Tibial nerve (tissue), 4 donors: ENCODE measurements around the gene DPP3. TPM values are rescaled to one million over a fixed set of nuclear protein-coding genes. Genes with fewer than 3 reads are reported as not detected.

Source experiments
- DNase-seq, 2 donors: peaks; one replicate each; pipeline ENCODE4 v3.0.0-alpha.2; 2019; ENCODE audit warnings: low spot score in 2 of 2
- H3K27ac ChIP-seq, 4 donors: fragments of 200-600 bp; sonication (generic) in 3 of 4; one replicate each; pipeline ENCODE4 v1.5.1; 2017 to 2019; ENCODE audit warnings: mild to moderate bottlenecking in 1 of 4
- H3K27me3 ChIP-seq, 2 donors: fragments of 200-600 bp; sonication (generic) in 1 of 2; one replicate each; pipeline versions ENCODE4 v1.5.1 to v1.6.0; 2017 to 2019
- H3K36me3 ChIP-seq, 3 donors: fragments of 200-600 bp; sonication (generic); one replicate each; pipeline ENCODE4 v1.5.1; 2018 to 2019
- H3K4me1 ChIP-seq, 4 donors: fragments of 200-600 bp; sonication (generic) in 3 of 4; one replicate each; pipeline ENCODE4 v1.5.1; 2017 to 2019
- H3K4me3 ChIP-seq, 4 donors: fragments of 200-600 bp; sonication (generic) in 3 of 4; one replicate each; pipeline ENCODE4 v1.5.1; 2017 to 2019; ENCODE audit warnings: mild to moderate bottlenecking in 1 of 4, moderate library complexity in 1 of 4
- H3K9me3 ChIP-seq, 4 donors: fragments of 200-600 bp; sonication (generic) in 3 of 4; one replicate each; pipeline ENCODE4 v1.5.1; 2017 to 2019
- CTCF ChIP-seq, 5 experiments: fragments of 200-600 bp in 3 of 5; fragments of 450-650 bp in 2 of 5; sonication (generic) in 3 of 5; IDR thresholded peaks; one replicate each; pipeline ENCODE4 v1.5.1; 2016 to 2019; ENCODE audit warnings: antibody characterized with exemption in 5 of 5, mild to moderate bottlenecking in 3 of 5, moderate library complexity in 2 of 5
- EP300 ChIP-seq, 2 donors: sonication (generic); formaldehyde crosslinking; IDR thresholded peaks; one replicate each; pipeline ENCODE4 v1.6.1; 2017; ENCODE audit warnings: antibody characterized with exemption in 2 of 2, mild to moderate bottlenecking in 1 of 2
- POLR2A ChIP-seq, 2 donors: fragments of 450-650 bp; IDR thresholded peaks; one replicate each; pipeline ENCODE4 v1.6.1; 2017; ENCODE audit warnings: antibody characterized with exemption in 2 of 2, mild to moderate bottlenecking in 2 of 2, moderate library complexity in 2 of 2
- WGBS, 2 donors: methylation state at CpG; one replicate each; pipeline ENCODE4 v1.1.5; 2018; 5-methylcytosine and 5-hydroxymethylcytosine counted together
- total RNA-seq, 4 donors: library from RNA; depleted of rRNA; stranded (reverse); fragments of >200 nt; gene quantifications; one replicate each; pipeline ENCODE4 v1.1.0, GENCODE V29; 2016

DPP3 gene
- total RNA-seq, 4 donors from 2014 or later: 12.2 to 41.8 (median 25.0) TPM

- Histone ChIP-seq H3K27ac (no peak overlapping the region), H3K27me3 (no peaks in the 10 kb centered on the region), H3K9me3 (peaks cover 0 to 6% (median 0%) of the 10 kb centered on the region in 4 donors), H3K4me1 (no peaks in the 10 kb centered on the region), H3K4me3 (no peak overlapping the region), H3K36me3 (no peaks in the 10 kb centered on the region)
- no peak for TF ChIP-seq CTCF (IDR thresholded peaks at IDR 0.05)
- TF ChIP-seq EP300 (IDR thresholded peaks at IDR 0.05): no peak
- TF ChIP-seq POLR2A (IDR thresholded peaks at IDR 0.05): no peak
- 75 to 78% methylated on average over 4 of the region's 4 CpGs for WGBS, 2 donors
- DNase-seq: no peak
These were observed 31.7 kb upstream of the DPP3 start for GRCh38 chr11:66448523-66448922.

- TF ChIP-seq POLR2A (IDR thresholded peaks at IDR 0.05) (no peak), EP300 (IDR thresholded peaks at IDR 0.05) (no peak), CTCF (IDR thresholded peaks at IDR 0.05) (no peak)
- H3K27ac ChIP-seq: no peak overlapping the region
- H3K36me3 ChIP-seq: no peaks in the 10 kb centered on the region
- no peaks in the 10 kb centered on the region for H3K4me1 ChIP-seq
- 54 to 55% methylated on average over 4 of the region's 4 CpGs for WGBS, 2 donors
- H3K4me3 ChIP-seq: no peak overlapping the region
- no peaks in the 10 kb centered on the region for H3K9me3 ChIP-seq
- no peak for DNase-seq
- no peaks in the 10 kb centered on the region for H3K27me3 ChIP-seq
These were observed 29.7 kb upstream of the DPP3 start for GRCh38 chr11:66450560-66450959.

- DNase-seq: no peak
- Histone ChIP-seq H3K4me3 (no peak overlapping the region), H3K4me1 (no peaks in the 10 kb centered on the region), H3K36me3 (no peaks in the 10 kb centered on the region), H3K9me3 (no peaks in the 10 kb centered on the region), H3K27ac (no peak overlapping the region), H3K27me3 (no peaks in the 10 kb centered on the region)
- 86 to 88% methylated on average over 4 of the region's 4 CpGs for WGBS, 2 donors
- TF ChIP-seq CTCF (IDR thresholded peaks at IDR 0.05) (no peak), EP300 (IDR thresholded peaks at IDR 0.05) (no peak), POLR2A (IDR thresholded peaks at IDR 0.05) (no peak)
These were observed 28.6 kb upstream of the DPP3 start for GRCh38 chr11:66451663-66452062.

GRCh38 chr11:66454247-66454646 is 26.0 kb upstream of the DPP3 start:
- no peaks in the 10 kb centered on the region for H3K27me3 ChIP-seq
- WGBS, 2 donors: 38 to 41% methylated on average over 6 of the region's 6 CpGs
- H3K36me3 ChIP-seq: no peaks in the 10 kb centered on the region
- no peak for DNase-seq
- H3K27ac ChIP-seq: no peak overlapping the region
- no peaks in the 10 kb centered on the region for H3K4me1 ChIP-seq
- no peak overlapping the region for H3K4me3 ChIP-seq
- H3K9me3 ChIP-seq: no peaks in the 10 kb centered on the region
- TF ChIP-seq POLR2A (IDR thresholded peaks at IDR 0.05) (no peak), CTCF (IDR thresholded peaks at IDR 0.05) (no peak), EP300 (IDR thresholded peaks at IDR 0.05) (no peak)

- TF ChIP-seq EP300 (IDR thresholded peaks at IDR 0.05) (no peak), CTCF (IDR thresholded peaks at IDR 0.05) (no peak), POLR2A (IDR thresholded peaks at IDR 0.05) (no peak)
- DNase-seq: no peak
These were observed 25.4 kb upstream of the DPP3 start for GRCh38 chr11:66454828-66455227.

More at GRCh38 chr11:66454828-66455227, 25.4 kb upstream of the DPP3 start:
- Histone ChIP-seq H3K9me3 (no peaks in the 10 kb centered on the region), H3K4me1 (no peaks in the 10 kb centered on the region), H3K27me3 (no peaks in the 10 kb centered on the region), H3K36me3 (no peaks in the 10 kb centered on the region), H3K27ac (no peak overlapping the region), H3K4me3 (no peak overlapping the region)
- 55 to 60% methylated on average over 3 of the region's 3 CpGs for whole genome bisulfite sequencing, 2 donors
